Effector CD4-positive, alpha-beta T cell (primary cell): ENCODE measurements around the gene GLT1D1. TPM values are rescaled to one million over a fixed set of nuclear protein-coding genes. Genes with fewer than 3 reads are reported as not detected.
"Not testable (repeated sequence)": the region's sequence is repeated elsewhere in the genome, so short reads cannot be mapped to it uniquely, and the experiment has no call there.

Source experiments
- DNase-seq: peaks from one replicate; pipeline ENCODE4 v3.0.0-alpha.2; 2020
- total RNA-seq: gene quantifications from one replicate; lab custom pipeline; 2026; lab: John Stamatoyannopoulos, UW

GLT1D1 gene
- not detected for total RNA-seq

DNA sequence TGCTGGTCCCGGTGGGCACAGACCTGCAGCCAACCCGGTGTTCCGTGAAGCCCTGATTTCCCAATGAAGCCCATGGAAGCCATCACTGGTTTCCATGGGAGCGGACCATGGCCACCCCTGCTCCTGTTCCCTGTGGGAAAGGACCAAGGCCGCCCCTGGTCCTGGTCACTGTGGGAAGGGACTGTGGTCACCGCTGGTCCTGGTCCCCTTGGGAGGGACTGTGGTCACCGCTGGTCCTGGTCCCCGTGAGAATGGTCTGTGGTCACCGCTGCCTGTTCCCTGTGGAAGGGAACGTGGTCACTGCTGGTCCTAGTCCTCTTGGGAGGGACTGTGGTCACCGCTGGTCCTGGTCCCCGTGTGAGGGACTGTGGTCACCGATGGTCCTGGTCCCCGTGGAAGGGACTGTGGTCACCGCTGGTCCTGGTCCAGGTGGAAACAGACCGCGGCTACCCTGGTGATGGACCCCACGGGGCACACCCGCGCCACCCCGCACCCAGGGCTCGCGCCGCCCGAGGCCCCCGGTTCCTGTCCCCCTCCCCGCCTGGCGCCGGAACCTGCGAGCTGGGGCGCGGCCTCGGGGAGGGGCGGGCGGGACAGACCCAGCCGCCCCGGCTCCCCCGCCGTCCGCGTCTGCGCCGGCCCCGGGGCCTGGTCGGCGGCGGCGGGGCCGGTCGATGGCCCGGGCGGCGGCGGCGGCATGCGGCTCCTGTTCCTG is at the start of gene GLT1D1:
TSS of gene GLT1D1 (plus strand) at position 594 of the 715 bp plus-strand sequence. CDS start at position 698, 104 bp downstream.
- DNase-seq, result no peak

DNA sequence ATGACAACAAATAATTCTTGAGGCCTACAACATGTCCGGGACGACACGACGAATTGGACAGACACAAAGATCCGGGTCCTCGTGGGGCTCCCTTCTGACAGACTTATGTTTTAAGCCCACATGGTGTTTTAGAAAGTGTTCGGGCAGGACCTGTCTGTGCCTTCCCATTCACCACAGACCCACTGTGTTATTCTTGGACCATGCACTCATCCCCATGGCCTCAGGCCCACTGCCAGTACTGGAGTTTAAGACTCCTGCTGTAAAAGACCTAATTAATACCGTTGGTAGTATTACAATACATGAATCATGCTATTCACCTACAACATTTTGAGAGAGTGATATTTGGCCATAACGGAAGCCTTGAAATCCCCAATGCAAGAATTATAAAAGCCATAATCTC is 49.5 kb upstream of the GLT1D1 start:
- no peak for DNase-seq

DNA sequence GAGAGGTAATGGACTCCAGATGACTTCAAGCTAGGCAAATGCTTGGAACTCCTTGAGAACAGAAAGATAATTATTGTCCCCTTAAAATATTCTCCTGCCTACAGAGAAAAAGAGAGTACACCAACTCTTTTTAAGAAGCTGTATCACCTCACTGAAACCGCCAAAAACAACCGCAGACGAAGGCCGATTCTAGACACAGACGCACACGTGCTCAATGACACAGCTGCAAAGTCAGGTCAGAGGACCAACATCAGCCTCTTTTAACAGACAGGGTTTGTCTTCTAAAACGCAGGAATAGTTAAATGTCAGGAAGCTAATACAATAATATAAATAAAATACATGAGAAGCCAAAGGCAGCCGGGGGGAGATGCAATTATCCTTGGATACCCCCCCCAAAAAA is 48.5 kb upstream of the GLT1D1 start:
- DNase-seq, result no peak

DNA sequence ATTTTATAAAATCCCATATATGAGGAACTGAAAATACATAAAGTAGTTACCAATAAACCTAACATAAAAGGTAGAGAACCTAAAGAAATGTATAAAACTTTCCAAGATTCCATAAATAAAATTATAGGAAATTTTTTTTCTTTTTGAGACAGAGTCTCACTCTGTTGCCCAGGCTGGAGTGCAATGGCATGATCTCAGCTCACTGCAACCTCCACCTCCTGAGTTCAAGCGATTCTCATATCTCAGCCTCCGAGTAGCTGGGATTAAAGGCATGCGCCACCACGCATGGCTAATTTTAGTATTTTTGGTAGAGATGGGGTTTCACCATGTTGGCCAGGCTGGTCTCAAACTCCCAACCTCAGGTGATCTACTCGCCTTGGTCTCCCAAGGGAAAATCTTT is 47.9 kb upstream of the GLT1D1 start:
- not testable (repeated sequence) for DNase-seq

DNA sequence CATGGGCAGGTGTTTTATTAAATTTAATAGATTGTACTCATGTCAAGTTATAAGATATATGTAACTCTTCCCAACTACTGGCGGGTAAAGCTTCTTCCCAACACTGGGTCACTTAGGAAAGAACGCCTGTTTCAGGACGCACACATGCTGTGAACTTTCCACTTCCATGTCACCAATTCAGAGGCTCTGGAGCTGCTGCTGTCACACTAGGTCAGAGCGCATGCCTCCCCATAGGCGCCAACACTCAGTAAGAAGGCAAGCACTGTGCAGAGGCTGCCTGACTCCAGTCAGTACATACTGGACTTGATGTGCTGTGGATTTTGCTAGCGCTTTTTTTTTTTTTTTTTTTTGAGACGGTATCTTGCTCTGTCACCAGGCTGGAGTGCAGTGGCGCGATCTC is 46.7 kb upstream of the GLT1D1 start:
- no peak for DNase-seq

DNA sequence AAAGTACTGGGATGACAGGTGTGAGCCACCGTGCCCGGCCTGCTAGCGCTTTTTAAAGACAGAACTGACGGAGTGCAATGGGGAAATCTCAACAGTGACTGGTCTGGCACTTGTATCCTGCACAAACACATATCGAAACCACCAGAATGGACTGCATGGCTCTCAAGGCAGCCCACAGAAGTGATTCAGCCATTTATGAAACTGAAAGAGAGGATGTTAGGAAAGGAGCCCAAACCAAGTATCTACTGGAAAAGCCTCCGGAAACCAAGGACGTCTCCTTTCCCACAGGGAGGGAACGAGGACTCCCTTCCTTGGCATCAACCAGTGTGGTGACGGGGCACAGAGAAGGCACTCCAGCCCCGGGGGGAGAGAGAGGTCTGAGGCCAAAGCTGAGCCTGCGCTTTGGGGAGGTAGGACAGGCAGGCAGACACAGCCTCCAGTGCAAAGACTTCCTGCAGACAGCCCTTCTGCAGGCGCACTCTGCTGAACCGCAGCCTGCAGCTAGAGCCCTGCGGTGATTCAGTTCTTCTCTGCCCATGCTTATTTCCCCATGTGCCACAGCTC is 46.0 kb upstream of the GLT1D1 start:
- DNase-seq, result no peak

DNA sequence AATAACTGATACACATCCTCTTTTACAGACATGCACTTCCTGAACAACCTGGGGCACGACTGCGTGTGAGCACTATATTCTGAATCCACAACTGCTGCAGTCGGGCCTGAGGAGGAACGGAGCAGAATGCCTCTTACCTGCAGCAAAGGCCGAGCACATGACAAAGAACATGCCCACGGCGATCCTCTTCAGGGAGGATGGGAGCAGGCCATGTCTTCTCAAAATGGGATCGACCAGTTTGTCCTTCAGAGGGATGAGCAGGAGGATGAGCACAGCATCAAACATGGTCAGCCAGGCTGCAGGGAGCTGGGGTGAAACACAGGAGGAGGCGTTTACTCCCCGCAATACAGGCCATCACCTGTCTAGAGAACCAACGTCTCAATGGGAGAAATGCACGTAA is 44.6 kb upstream of the GLT1D1 start:
- DNase-seq, result no peak

DNA sequence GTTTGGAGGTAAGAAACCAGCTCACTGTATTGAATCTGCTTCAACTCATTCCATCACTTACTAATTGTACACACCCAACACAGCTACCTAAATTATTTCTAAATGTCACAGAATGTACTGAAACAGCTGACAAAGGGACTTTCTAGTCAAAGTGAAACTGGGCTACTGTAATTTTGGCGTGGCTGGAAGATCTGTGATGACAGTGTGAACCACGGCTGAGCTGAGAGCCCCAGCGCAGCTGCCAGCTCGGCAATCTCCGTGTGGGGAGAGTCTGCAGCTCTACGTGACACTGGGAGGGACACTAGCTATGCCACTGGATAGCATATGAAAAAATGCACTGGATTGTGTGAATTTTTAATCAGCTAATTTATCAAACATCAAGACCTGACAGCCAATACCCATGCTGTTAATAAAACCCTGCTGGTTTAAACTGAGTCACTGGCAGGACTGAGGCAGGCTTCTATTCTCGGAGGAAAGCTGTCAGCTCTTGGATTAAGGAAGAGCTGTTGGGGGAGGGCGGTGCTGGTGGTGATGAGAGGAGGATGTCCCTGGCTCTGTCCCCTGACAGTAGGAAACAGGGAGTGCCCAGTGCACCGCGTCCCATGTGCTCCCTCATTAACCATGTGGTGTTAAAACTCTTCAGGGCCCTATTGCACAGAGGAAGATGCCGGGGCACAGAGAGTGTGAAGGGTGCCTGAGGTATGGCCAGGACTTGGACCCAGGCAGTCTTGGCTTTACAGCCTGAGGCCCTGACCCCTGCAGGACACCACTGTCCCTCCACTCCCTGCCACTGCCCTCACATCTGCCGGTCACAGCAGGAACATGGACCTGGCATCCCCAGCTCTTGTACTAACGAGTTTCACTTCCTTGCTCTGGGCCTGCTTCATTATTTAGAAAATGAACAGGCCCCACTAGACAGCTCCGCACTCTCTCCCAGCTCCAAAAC is 42.8 kb upstream of the GLT1D1 start:
- no peak for DNase-seq

DNA sequence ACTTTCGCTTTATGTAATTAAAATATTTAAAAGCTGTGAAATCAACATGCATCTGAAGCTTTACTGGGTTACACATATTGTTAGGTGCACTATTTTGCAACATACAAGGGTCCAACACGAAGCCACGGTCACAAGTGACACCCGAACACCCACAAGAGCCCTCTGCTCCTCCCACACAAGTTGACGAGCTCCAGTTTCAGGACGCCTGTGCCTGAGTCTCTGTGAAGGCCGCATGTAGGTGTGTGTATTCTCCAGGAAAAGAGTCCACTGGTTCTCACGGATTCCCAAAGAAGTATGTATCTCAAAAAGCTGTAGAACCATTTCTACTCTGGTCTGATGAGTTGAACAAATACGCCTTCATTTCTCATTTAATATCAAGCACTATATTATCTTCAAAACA is 41.5 kb upstream of the GLT1D1 start:
- no peak for DNase-seq

DNA sequence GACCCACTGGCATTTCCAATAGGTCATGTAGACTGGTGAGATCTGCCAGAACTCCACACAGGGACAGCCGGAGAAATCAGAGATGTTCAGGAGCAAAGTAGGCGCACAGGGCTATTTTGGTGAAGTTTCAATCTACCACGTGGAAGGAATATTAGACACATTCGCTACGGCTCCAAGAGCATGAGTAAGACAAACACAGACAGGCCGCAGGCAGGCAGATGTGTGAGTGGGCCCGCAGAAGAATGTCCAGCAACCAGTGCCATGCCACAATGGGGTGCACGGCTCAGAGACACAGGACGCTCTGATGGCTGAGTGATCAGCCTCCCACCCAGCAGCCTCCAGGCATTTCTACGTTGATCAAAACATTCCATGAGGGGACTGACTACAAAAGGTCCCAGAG is 39.9 kb upstream of the GLT1D1 start:
- DNase-seq, result no peak

DNA sequence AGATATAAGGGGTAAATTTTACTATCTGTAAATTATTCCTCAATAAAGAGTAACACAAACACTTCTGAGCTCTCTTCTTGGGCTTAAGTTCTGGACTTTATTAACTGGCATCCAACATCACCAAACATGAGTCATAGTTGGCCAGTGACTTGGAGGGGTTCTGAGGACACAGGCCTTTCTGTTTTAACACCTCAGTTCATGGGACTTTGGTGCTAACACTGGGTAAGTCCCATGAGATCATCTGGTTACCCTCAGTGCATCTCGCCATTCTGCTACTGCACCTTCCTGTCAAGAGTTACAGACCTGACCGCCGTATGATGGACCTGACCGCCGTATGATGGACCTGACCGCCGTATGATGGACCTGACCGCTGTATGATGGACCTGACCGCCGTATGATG is 39.4 kb upstream of the GLT1D1 start:
- no peak for DNase-seq

DNA sequence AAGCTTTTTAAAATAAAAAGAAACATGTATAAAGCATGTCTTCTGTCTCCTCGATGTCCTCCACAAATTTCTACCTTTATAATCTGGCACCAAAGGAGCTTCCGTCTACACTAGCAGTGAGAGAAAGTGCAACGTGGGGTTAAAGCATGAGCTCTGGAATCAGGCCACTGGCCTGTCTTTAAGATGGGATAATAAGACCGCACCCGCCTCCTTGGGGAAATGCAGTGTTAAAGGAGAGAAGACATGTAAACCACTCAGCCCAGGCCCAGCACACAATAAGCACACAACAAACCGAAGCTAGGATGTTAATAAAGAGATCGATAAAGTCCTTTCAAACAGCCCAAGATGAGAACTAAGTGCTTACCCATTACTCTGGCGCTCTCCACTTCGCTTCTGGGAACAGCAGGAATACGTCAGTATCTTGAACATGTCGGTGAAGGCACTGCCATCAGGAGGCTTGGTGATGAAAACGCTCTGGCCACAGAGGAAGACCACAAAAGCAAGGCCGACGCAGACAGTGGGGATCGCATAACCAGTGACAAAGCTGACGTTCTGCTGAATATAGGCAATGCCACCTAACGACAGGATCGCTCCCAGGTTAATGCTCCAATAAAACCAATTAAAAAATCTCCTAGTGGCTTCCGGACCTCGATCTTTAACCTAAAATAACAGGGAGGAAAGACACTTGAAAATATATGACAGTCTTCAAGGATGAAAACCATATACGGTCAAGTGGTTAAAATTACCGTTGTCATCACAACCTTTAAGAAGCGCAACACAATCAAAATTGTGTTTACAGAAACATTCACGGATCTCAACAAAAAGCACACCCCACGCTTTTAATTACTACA is 38.6 kb upstream of the GLT1D1 start:
- DNase-seq, result no peak

DNA sequence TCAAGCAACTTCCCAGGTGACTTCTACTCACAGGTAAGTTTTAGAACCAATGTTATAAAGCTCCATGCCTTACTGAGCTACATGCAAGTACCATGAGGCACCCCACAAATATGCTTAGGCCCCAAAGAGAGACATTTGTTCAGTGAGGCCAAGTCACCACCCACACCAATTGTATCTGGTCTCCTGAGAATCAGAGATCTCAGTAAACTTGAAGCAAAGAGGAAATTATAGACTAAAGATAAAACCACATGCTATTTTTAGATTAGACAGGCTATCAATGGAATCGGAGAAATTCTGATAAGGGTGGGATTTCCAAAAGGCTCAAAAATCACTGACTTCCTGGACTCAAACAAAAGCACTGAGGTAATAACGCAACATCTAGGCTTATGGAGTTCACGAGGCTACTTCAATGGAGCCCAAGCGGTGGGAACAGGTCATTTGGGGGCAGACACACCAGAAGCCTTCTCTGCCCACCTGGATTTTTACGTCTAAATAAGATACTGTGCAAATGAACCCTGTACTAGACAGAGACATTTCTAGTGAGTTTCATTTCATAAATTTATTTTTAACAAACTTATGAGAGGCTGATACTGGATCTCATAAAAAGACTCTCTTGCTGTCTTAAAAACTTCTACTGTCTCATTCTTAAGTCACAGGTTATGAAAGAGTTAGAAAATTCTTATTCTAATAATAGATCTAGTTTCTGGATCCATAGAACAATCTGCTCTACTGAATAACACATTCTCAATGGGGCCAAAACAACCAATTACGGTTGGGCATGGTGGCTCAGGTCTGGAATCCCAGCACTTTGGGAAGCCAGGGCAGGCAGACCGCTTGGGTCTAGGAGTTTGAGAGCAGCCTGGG is 37.3 kb upstream of the GLT1D1 start:
- DNase-seq, result no peak

DNA sequence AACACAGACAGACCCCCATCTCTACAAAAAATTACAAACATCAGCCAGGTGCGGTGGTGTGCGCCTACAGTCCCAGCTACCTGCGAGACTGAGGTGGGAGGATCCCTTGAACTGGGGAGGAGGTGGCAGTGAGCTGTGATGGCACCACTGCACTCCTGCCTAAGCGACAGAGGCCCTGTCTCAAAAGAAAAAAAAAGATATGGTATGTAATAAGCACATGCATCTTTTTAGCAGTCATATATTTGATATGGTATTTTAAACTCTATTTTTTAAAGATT is 36.7 kb upstream of the GLT1D1 start:
- no peak for DNase-seq

DNA sequence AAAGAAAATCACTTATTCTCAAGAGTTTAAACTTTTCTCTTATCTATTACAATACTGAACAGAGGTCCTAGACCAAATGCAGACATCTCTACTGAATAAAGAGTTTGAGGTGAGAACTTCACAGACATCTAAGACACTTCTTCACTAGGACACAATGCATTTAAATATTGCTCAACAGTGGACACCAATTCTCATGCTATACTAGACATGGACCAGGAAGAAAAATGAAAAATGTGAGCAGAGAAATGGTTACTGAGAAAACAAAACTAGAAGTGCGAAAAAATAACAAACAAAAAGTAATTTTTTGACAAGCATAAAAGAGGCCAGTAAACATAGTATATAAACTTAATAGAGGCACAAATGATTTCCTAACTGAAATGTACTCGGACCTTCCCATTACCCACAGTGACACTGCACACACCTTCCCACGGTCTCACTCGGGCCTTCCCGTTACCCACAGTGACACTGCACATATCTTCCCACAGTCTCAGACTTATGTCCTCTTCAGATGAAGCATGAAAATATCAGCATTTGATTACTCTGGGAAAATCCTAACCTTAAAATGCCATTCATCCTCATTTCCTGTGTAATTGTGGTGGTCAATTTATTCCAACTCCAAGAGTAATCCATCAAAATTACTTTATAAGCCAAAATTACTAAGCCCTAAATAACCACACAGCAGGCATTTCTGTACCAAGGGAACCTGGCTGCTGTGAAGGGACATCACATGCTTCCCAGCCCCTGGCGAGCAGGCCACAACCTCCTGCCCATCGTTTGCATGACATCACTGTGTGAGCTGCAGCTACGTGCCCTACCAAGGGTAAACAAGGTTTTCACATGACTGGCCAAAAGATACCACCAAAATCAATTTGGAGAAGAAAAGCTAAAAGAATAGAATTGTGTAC is 35.9 kb upstream of the GLT1D1 start:
- DNase-seq, result no peak

DNA sequence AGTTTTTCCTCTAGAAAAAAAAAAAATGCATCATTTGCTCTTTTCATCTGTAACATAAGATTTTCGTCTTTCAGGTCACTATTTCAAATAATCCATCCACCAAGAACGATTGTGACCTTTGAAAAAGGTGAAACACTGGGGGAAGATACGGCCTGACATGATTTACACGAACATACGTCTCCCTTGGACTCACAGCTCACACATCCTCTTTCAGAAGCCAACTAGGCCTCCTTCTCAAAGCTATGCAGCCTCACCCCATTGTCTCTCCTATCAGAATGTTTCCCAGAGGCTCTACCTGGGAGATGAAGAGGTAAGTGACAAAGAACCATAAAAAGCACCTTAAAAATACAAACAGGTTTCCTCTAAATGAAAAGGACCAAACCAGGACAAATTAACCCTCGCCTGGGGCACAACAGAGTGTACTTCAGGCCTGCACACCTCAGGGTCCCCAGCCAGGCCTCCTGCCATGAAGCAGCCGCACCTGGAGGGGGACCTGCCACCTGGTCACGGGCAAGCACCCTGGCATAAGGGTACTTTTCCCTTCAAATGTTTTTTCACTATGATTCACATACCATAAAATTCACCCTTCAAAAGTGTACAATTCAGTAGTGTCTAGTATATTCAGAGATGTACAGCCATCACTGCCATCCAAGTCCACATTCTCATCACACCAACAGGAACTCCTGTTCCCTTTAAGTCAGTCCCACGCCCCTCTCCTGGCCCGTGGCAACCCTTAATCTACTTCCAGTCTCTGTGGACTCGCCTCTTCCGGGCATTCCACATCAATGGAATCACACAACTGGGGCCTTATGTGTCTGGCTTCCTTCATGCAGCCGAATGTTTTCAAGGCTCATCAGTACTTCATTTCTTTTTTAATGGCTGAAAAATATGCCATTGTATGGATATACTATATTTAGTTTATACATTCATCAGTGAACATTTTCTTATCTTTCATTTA is 34.9 kb upstream of the GLT1D1 start:
- DNase-seq, result no peak

DNA sequence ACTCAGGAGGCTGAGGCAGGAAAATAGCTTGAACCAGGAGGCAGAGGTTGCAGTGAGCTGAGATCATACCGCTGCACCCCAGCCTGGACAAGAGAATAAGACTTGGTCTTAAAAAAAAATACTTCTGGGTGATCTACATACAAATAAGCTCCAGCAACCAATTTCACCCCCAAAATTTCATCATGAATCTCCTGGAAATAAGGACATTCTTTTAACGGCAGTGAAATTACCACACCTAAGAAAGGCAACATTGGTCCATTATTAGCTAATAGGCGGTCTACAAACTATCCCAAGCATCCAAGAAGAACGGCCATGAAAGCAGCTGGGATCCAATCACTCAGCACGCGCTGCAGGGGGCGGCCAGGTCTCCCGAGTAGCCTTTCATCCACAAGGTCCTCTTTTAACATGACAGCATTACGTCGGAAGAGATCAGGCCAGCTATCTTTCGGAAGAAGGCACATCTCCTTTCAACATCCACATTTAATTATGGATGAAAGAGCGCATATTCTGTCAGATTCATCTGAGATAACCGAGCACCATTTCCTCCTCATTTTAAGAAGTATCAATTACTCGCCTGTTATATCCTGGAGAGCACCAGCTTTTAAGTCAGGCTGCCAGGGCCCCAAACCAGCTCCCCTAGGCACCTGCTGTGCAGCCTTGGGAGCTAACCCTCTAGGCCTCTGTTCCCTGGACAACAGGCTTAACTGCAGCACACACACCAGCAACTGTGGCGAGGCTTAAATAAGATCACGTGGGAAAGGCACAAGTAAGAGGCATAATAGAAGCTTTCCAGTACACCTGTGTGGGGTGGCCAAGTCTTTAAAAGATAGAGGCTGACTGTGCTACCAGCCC is 33.8 kb upstream of the GLT1D1 start:
- no peak for DNase-seq

DNA sequence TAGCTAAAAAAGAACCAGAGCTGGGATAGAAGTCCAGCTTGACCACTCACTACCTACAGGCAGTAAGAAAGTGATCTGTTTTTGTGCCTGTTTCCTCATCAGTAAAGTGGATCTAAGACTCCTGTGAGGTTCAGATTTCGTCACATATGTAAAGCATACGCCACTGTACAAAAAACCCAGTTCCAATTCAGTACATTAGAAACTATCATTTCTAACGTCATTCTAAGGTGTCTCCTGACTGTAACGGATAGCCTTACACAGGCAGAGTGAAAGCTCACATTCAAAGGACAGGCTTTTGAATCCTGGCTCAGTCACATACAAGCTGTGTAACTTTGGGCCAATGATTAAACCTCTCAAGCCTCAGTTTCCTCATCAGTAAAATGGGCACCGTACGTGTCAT is 33.0 kb upstream of the GLT1D1 start:
- DNase-seq, result no peak
